ENCODE measurements around the gene MIF4GD.
"Not testable (repeated sequence)": the region's sequence is repeated elsewhere in the genome, so short reads cannot be mapped to it uniquely, and the experiment has no call there.

GRCh38 chr17:75292810-75293448 is 21.9 kb upstream of the MIF4GD start:
- not testable (repeated sequence) for TF ChIP-seq CTCF, EZH2phosphoT487 (IDR thresholded peaks at IDR 0.05; ENCODE audit: low read length)

Data from MM.1S (cell line).